OCI-LY3 (cell line): ENCODE measurements around the gene DOCK7.

Experiments
- EZH2phosphoT487 ChIP-seq: fragments of 200-600 bp; shearing (Covaris generic); IDR thresholded peaks from 2 replicates; pipeline ENCODE4 v1.6.1; 2018; ENCODE audit warnings: antibody characterized with exemption, mixed run types, low read depth
- TF ChIP-seq, protein P1 (sequence below): fragments of 200-600, 300-600 bp; sonication (generic); IDR thresholded peaks from 2 replicates; pipeline ENCODE4 v1.5.1; 2014; ENCODE audit warnings: antibody characterized with exemption, low read length, low read depth

GRCh38 chr1:62417351-62417999 is 270.7 kb downstream of the DOCK7 start:
- TF ChIP-seq, protein P1, sequence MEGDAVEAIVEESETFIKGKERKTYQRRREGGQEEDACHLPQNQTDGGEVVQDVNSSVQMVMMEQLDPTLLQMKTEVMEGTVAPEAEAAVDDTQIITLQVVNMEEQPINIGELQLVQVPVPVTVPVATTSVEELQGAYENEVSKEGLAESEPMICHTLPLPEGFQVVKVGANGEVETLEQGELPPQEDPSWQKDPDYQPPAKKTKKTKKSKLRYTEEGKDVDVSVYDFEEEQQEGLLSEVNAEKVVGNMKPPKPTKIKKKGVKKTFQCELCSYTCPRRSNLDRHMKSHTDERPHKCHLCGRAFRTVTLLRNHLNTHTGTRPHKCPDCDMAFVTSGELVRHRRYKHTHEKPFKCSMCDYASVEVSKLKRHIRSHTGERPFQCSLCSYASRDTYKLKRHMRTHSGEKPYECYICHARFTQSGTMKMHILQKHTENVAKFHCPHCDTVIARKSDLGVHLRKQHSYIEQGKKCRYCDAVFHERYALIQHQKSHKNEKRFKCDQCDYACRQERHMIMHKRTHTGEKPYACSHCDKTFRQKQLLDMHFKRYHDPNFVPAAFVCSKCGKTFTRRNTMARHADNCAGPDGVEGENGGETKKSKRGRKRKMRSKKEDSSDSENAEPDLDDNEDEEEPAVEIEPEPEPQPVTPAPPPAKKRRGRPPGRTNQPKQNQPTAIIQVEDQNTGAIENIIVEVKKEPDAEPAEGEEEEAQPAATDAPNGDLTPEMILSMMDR, result no peak
- TF ChIP-seq EZH2phosphoT487, result no peak
